ENCODE data around the gene HIVEP3. TPM values are rescaled to one million over a fixed set of nuclear protein-coding genes. Genes with fewer than 3 reads are reported as not detected.

Gene HIVEP3
- total RNA-seq, 5 donors from 2014 or later (not counting 1 experiment from before 2014, with no cell fraction given) = 7.0 to 15.3 (median 8.8) TPM

GRCh38 chr1:41626616-41627375 lies 291.9 kb downstream of the HIVEP3 start:
- Histone ChIP-seq H3K4me1 (ENCODE audit: control insufficient read depth in 1 of 2, extremely low read depth in 1 of 2, insufficient read depth in 2 of 2, low read length in 2 of 2) (peaks cover 4 to 18% of the 10 kb centered on the region in 2 experiments), H3K36me3 (ENCODE audit: control insufficient read depth in 2 of 2, extremely low read depth in 1 of 2, insufficient read depth in 1 of 2, low read length in 1 of 2) (no peaks in the 10 kb centered on the region), H3K27ac (ENCODE audit: low read length) (no peak overlapping the region), H3K4me3 (ENCODE audit: control insufficient read depth in 1 of 2, extremely low read depth in 1 of 2, low read length in 1 of 2) (no peak overlapping the region), H3K9me3 (no peaks in the 10 kb centered on the region), H3K27me3 (replicated peaks in 1 of 2; ENCODE audit: control insufficient read depth in 2 of 2, extremely low read depth in 1 of 2, insufficient read depth in 2 of 2, low read length in 1 of 2) (no peaks in the 10 kb centered on the region)
- ChIA-PET POLR2A (interaction anchor here in 1 of 2 donors (0.5 kb wide), 1 partner anchor 123 kb away, joined by 4 read pairs; no protein-coding TSS in a partner anchor), CTCF (no interaction called here)
- 74% methylated on average over 8 of the region's 10 CpGs for WGBS (ENCODE audit: insufficient coverage)
- H3K4me3 Mint-ChIP-seq = no peak overlapping the region
- DNase-seq = no peak
- H3K27me3 Mint-ChIP-seq = no peaks in the 10 kb centered on the region
- H3K36me3 Mint-ChIP-seq = peaks cover 25% of the 10 kb centered on the region
- H3K9me3 Mint-ChIP-seq = no peaks in the 10 kb centered on the region
- ATAC-seq (replicated peaks in 1 of 4) = no peak
- H3K27ac Mint-ChIP-seq = no peak overlapping the region
- peaks cover 21 to 37% (median 31%) of the 10 kb centered on the region in 3 donors for H3K4me1 Mint-ChIP-seq

DNA sequence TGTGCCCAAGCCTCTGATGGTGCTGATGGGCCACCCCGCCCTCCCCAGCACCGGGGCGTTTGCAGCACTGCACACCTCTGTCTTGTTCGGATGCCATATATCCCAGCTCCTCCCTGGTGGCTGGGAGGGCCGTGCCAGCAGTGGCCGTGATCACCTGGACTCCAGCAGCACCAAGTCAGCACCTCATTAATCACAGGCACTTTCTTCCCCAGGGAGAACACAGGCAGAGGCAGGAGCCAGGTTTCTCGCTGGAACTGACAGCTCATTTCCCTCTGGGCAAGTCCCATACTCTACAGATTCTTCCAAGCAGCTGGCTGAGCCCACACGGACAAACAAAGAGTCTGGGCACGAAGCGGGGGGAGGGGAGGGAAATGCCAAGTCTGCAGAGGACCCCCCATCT lies 292.6 kb downstream of the HIVEP3 start:
- H3K4me1 ChIP-seq (ENCODE audit: control insufficient read depth in 1 of 2, extremely low read depth in 1 of 2, insufficient read depth in 2 of 2, low read length in 2 of 2) = peaks cover 4 to 18% of the 10 kb centered on the region in 2 experiments
- no peaks in the 10 kb centered on the region for H3K9me3 ChIP-seq
- no peak overlapping the region for H3K27ac ChIP-seq (ENCODE audit: low read length)
- H3K27me3 ChIP-seq (replicated peaks in 1 of 2; ENCODE audit: control insufficient read depth in 2 of 2, extremely low read depth in 1 of 2, insufficient read depth in 2 of 2, low read length in 1 of 2) = no peaks in the 10 kb centered on the region
- H3K4me3 ChIP-seq (ENCODE audit: control insufficient read depth in 1 of 2, extremely low read depth in 1 of 2, low read length in 1 of 2) = no peak overlapping the region
- H3K4me3 Mint-ChIP-seq = no peak overlapping the region
- peaks cover 27% of the 10 kb centered on the region for H3K36me3 Mint-ChIP-seq
- DNase-seq (no peak), ATAC-seq (replicated peaks in 1 of 4) (no peak)
- H3K4me1 Mint-ChIP-seq = peaks cover 18 to 38% (median 36%) of the 10 kb centered on the region in 3 donors
- no peaks in the 10 kb centered on the region for H3K9me3 Mint-ChIP-seq
- POLR2A ChIA-PET = interaction anchor here in 1 of 2 donors (0.5 kb wide), 1 partner anchor 124 kb away, joined by 4 read pairs; no protein-coding TSS in a partner anchor
- H3K27ac Mint-ChIP-seq = no peak overlapping the region
- 99% methylated on average over 9 of the region's 10 CpGs for WGBS (ENCODE audit: insufficient coverage)
- CTCF ChIA-PET = no interaction called here
- H3K27me3 Mint-ChIP-seq = no peaks in the 10 kb centered on the region
- H3K36me3 ChIP-seq (ENCODE audit: control insufficient read depth in 2 of 2, extremely low read depth in 1 of 2, insufficient read depth in 1 of 2, low read length in 1 of 2) = no peaks in the 10 kb centered on the region

GRCh38 chr1:41623736-41624135 lies 295.0 kb downstream of the HIVEP3 start:
- WGBS (ENCODE audit: insufficient coverage) = 87% methylated on average over 5 of the region's 10 CpGs
- H3K4me1 Mint-ChIP-seq = peaks cover 18 to 47% (median 36%) of the 10 kb centered on the region in 3 donors

DNA sequence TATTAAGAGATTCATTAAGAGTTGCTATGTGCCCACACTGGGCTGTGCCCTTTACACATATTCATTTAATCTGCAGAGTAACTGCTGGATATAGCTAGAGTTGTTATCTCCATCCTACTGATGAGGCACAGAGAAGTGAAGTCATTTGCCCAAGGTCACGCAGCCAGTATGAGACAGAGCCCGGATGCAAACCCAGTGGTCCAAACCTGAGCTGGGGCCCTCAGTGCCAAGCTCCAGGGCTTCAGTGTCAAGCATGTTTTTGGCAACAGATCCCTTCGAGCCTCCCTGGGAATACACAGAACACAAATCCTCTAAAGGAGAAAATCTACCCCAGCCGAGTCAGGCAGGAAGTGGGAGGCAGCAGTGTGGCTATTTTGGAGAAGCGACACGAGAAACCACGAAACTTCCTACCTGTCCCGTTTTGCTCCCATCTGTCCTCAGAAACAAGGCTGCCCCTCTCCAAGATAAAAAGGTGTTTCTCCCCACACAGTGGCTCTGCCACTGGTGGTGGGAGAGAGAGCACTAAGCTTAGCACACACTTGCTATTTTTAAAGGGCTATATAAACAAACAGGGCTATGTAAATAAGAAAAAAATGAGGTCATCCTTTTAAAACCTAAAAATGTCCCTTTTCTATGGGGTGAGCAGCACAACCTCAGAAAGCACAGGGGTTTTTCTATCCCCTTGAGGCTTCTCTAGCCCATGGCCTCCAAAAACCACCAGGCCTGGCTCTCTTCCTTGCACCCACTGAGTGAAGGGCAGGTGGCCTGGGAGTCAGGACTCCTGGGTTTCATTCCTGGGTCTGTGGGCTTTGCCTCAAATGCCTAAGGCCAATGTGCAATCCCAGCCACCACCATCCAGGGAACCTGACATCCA lies 295.6 kb downstream of the HIVEP3 start:
- Mint-ChIP-seq H3K9me3 (no peaks in the 10 kb centered on the region), H3K4me3 (peak overlapping the region in 1 of 3 donors; percentile 7), H3K36me3 (peaks cover 13% of the 10 kb centered on the region), H3K27ac (no peak overlapping the region), H3K27me3 (no peaks in the 10 kb centered on the region), H3K4me1 (peaks cover 18 to 46% (median 36%) of the 10 kb centered on the region in 3 donors)
- ATAC-seq (replicated peaks in 1 of 4) (no peak), DNase-seq (no peak)
- Histone ChIP-seq H3K4me3 (ENCODE audit: control insufficient read depth in 1 of 2, extremely low read depth in 1 of 2, low read length in 1 of 2) (no peak overlapping the region), H3K27ac (ENCODE audit: low read length) (no peak overlapping the region), H3K36me3 (ENCODE audit: control insufficient read depth in 2 of 2, extremely low read depth in 1 of 2, insufficient read depth in 1 of 2, low read length in 1 of 2) (no peaks in the 10 kb centered on the region), H3K4me1 (ENCODE audit: control insufficient read depth in 1 of 2, extremely low read depth in 1 of 2, insufficient read depth in 2 of 2, low read length in 2 of 2) (peaks cover 4 to 18% of the 10 kb centered on the region in 2 experiments), H3K27me3 (replicated peaks in 1 of 2; ENCODE audit: control insufficient read depth in 2 of 2, extremely low read depth in 1 of 2, insufficient read depth in 2 of 2, low read length in 1 of 2) (no peaks in the 10 kb centered on the region), H3K9me3 (no peaks in the 10 kb centered on the region)
- CTCF ChIA-PET = no interaction called here
- POLR2A ChIA-PET = no interaction called here
- WGBS (ENCODE audit: insufficient coverage) = 85% methylated on average over 2 of the region's 8 CpGs

More at GRCh38 chr1:41623736-41624135, 295.0 kb downstream of the HIVEP3 start:
- ChIA-PET POLR2A (no interaction called here), CTCF (interaction anchor here in 1 of 2 donors (0.6 kb wide), 1 partner anchor 1810 kb away, joined by 3 read pairs; no protein-coding TSS in a partner anchor)
- ATAC-seq (replicated peaks in 1 of 4) (no peak), DNase-seq (no peak)
- Mint-ChIP-seq H3K27me3 (no peaks in the 10 kb centered on the region), H3K4me3 (peak overlapping the region in 1 of 3 donors; percentile 7), H3K36me3 (peaks cover 18% of the 10 kb centered on the region), H3K27ac (no peak overlapping the region), H3K9me3 (no peaks in the 10 kb centered on the region)
- Histone ChIP-seq H3K4me1 (ENCODE audit: control insufficient read depth in 1 of 2, extremely low read depth in 1 of 2, insufficient read depth in 2 of 2, low read length in 2 of 2) (peaks cover 4 to 18% of the 10 kb centered on the region in 2 experiments), H3K27me3 (replicated peaks in 1 of 2; ENCODE audit: control insufficient read depth in 2 of 2, extremely low read depth in 1 of 2, insufficient read depth in 2 of 2, low read length in 1 of 2) (no peaks in the 10 kb centered on the region), H3K9me3 (no peaks in the 10 kb centered on the region), H3K36me3 (ENCODE audit: control insufficient read depth in 2 of 2, extremely low read depth in 1 of 2, insufficient read depth in 1 of 2, low read length in 1 of 2) (no peaks in the 10 kb centered on the region), H3K4me3 (ENCODE audit: control insufficient read depth in 1 of 2, extremely low read depth in 1 of 2, low read length in 1 of 2) (no peak overlapping the region), H3K27ac (ENCODE audit: low read length) (no peak overlapping the region)

DNA sequence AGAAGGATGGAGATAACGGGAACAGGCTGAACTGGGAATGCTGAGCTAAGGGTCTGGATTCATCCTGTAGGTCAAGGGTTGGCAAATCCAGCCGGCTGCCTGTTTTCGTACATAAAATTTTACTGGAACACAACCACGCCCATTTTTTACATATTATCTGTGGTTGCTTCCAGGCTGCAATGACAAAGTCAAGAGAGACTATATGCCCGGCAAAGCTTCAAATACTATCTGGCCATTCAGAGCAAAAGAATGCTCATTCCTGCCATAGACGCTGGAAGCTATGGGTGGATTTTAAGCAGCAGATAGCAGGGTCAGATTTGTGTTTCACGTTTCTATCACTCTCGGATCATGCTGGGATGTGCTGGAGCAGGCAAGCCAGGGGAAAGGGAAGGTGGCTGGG lies 296.3 kb downstream of the HIVEP3 start:
- Mint-ChIP-seq H3K36me3 (peaks cover 9% of the 10 kb centered on the region), H3K27me3 (no peaks in the 10 kb centered on the region), H3K9me3 (no peaks in the 10 kb centered on the region), H3K4me3 (peak overlapping the region in 1 of 3 donors; percentile 7), H3K4me1 (peaks cover 18 to 40% (median 36%) of the 10 kb centered on the region in 3 donors), H3K27ac (no peak overlapping the region)
- H3K4me3 ChIP-seq (ENCODE audit: control insufficient read depth in 1 of 2, extremely low read depth in 1 of 2, low read length in 1 of 2) = no peak overlapping the region
- CTCF ChIA-PET = no interaction called here
- DNase-seq (no peak), ATAC-seq (replicated peaks in 1 of 4) (no peak)
- WGBS (ENCODE audit: insufficient coverage) = 94% methylated on average over 6 of the region's 8 CpGs
- no peaks in the 10 kb centered on the region for H3K27me3 ChIP-seq (replicated peaks in 1 of 2; ENCODE audit: control insufficient read depth in 2 of 2, extremely low read depth in 1 of 2, insufficient read depth in 2 of 2, low read length in 1 of 2)
- H3K36me3 ChIP-seq (ENCODE audit: control insufficient read depth in 2 of 2, extremely low read depth in 1 of 2, insufficient read depth in 1 of 2, low read length in 1 of 2) = no peaks in the 10 kb centered on the region
- POLR2A ChIA-PET = no interaction called here
- H3K27ac ChIP-seq (ENCODE audit: low read length) = no peak overlapping the region
- H3K9me3 ChIP-seq = no peaks in the 10 kb centered on the region
- H3K4me1 ChIP-seq (ENCODE audit: control insufficient read depth in 1 of 2, extremely low read depth in 1 of 2, insufficient read depth in 2 of 2, low read length in 2 of 2) = peaks cover 4 to 18% of the 10 kb centered on the region in 2 experiments

DNA sequence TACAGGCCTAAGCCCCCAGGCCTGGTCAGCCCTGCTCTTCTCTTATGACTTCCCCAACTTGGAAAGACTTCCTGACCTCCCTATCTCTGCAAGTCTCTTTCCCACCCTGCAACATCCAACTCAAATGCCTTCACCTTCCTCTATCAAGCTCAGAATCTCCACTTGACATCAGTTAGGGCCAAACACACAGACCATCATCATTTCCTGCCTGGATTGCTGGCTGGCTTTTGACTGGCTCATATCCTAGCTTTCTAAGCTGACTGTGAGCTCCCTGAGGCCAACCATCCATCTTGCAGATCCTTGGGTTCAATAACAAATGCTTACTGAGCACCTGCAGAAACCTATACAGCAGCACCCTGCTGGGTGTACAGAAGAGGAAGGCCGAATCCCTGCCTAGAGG lies 296.9 kb downstream of the HIVEP3 start:
- no peak overlapping the region for H3K27ac ChIP-seq (ENCODE audit: low read length)

More for the DNA sequence above, 296.9 kb downstream of the HIVEP3 start:
- ChIA-PET POLR2A (interaction anchor here in 1 of 2 donors (0.7 kb wide), 1 partner anchor 87 kb away, joined by 3 read pairs; no protein-coding TSS in a partner anchor), CTCF (no interaction called here)
- Histone ChIP-seq H3K9me3 (no peaks in the 10 kb centered on the region), H3K36me3 (ENCODE audit: control insufficient read depth in 2 of 2, extremely low read depth in 1 of 2, insufficient read depth in 1 of 2, low read length in 1 of 2) (no peaks in the 10 kb centered on the region), H3K27me3 (replicated peaks in 1 of 2; ENCODE audit: control insufficient read depth in 2 of 2, extremely low read depth in 1 of 2, insufficient read depth in 2 of 2, low read length in 1 of 2) (no peaks in the 10 kb centered on the region), H3K4me1 (ENCODE audit: control insufficient read depth in 1 of 2, extremely low read depth in 1 of 2, insufficient read depth in 2 of 2, low read length in 2 of 2) (peaks cover 4 to 16% of the 10 kb centered on the region in 2 experiments), H3K4me3 (ENCODE audit: control insufficient read depth in 1 of 2, extremely low read depth in 1 of 2, low read length in 1 of 2) (no peak overlapping the region)
- H3K27me3 Mint-ChIP-seq = no peaks in the 10 kb centered on the region
- H3K4me3 Mint-ChIP-seq = no peak overlapping the region
- DNase-seq = no peak
- H3K9me3 Mint-ChIP-seq = no peaks in the 10 kb centered on the region
- H3K27ac Mint-ChIP-seq = no peak overlapping the region
- H3K4me1 Mint-ChIP-seq = peaks cover 18 to 40% (median 36%) of the 10 kb centered on the region in 3 donors
- peaks cover 8% of the 10 kb centered on the region for H3K36me3 Mint-ChIP-seq
- 100% methylated on average over 1 of the region's 1 CpG for WGBS (ENCODE audit: insufficient coverage)
- no peak for ATAC-seq (replicated peaks in 1 of 4)

Data from T-cell (primary cell).